Gastroesophageal sphincter (tissue), 3 donors: ENCODE data around the gene SHKBP1.

Experiments
- CTCF ChIP-seq, 4 experiments: fragments of 200-600 bp in 2 of 4; fragments of 450-650 bp in 2 of 4; sonication (generic) in 1 of 4; IDR thresholded peaks; one replicate each; pipeline ENCODE4 v1.5.1; 2017 to 2019; ENCODE audit warnings: antibody characterized with exemption in 4 of 4, mild to moderate bottlenecking in 2 of 4, moderate library complexity in 2 of 4
- POLR2A ChIP-seq, 2 donors: fragments of 450-650 bp; IDR thresholded peaks; one replicate each; pipeline ENCODE4 v1.6.1; 2017; ENCODE audit warnings: antibody characterized with exemption in 2 of 2, mild to moderate bottlenecking in 2 of 2, moderate library complexity in 1 of 2
- POLR2AphosphoS5 ChIP-seq: sonication (generic); formaldehyde crosslinking; IDR thresholded peaks from one replicate; pipeline ENCODE4 v1.6.1; 2017; ENCODE audit warnings: antibody characterized with exemption

DNA sequence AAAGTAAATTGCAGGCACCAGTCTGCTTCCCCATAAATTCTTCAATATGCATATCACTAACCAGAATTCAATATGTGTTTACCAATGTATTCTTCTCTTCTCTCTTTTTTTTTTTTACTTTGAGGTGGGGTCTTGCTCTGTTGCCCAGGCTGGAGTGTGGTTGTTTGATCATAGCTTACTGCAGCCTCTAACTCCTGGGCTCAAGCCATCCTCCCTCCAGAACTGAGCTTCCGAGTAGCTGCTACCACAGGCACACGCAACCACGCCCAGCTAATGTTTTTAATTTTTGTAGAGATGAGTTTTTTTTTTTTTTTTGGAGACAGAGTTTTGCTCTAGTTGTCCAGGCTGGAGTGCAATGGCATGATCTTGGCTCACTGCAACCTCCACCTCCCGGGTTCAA, 41.3 kb downstream of the SHKBP1 start:
- TF ChIP-seq CTCF (IDR thresholded peaks at IDR 0.05) (no peak), POLR2A (IDR thresholded peaks at IDR 0.05) (no peak), POLR2AphosphoS5 (no peak)
